Measurements from ENCODE around the gene ELOB. TPM values are rescaled to one million over a fixed set of nuclear protein-coding genes. Genes with fewer than 3 reads are reported as not detected.

ELOB gene
- total RNA-seq, 1 donor from 2014 or later, result 195 TPM

DNA sequence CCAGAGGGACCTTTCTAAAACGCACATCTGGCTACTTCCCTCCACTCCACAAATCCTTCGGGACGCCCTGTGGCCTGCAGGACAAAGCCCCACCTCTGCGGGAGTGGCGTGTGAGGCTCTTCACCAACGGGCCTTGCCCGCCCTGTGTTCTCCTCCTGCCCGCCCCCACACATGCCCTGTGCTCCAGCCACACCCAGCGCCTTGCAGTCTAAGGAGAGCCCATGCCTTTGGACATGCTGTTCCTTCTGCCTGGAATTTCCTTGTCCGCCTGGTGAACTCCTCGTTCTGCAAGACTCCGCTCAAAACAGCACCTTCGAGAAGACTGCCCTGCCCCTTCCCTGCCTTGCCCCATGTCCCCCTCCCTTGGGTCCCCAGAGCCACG is 7.4 kb downstream of the ELOB start:
- Mint-ChIP-seq H3K4me1 (ENCODE audit: unreplicated experiment) (peaks cover 7% of the 10 kb centered on the region), H3K27ac (ENCODE audit: unreplicated experiment) (peak overlapping the region; percentile 66), H3K36me3 (ENCODE audit: low read depth, unreplicated experiment) (peaks cover 61% of the 10 kb centered on the region), H3K27me3 (ENCODE audit: unreplicated experiment) (peaks cover 11% of the 10 kb centered on the region), H3K9me3 (ENCODE audit: unreplicated experiment) (no peaks in the 10 kb centered on the region), H3K4me3 (ENCODE audit: unreplicated experiment) (peak overlapping the region; percentile 81)
- DNase-seq (ENCODE audit: low spot score), result no peak
- TF ChIP-seq, protein P1, sequence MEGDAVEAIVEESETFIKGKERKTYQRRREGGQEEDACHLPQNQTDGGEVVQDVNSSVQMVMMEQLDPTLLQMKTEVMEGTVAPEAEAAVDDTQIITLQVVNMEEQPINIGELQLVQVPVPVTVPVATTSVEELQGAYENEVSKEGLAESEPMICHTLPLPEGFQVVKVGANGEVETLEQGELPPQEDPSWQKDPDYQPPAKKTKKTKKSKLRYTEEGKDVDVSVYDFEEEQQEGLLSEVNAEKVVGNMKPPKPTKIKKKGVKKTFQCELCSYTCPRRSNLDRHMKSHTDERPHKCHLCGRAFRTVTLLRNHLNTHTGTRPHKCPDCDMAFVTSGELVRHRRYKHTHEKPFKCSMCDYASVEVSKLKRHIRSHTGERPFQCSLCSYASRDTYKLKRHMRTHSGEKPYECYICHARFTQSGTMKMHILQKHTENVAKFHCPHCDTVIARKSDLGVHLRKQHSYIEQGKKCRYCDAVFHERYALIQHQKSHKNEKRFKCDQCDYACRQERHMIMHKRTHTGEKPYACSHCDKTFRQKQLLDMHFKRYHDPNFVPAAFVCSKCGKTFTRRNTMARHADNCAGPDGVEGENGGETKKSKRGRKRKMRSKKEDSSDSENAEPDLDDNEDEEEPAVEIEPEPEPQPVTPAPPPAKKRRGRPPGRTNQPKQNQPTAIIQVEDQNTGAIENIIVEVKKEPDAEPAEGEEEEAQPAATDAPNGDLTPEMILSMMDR (IDR thresholded peaks at IDR 0.05; ENCODE audit: unreplicated experiment), result no peak

DNA sequence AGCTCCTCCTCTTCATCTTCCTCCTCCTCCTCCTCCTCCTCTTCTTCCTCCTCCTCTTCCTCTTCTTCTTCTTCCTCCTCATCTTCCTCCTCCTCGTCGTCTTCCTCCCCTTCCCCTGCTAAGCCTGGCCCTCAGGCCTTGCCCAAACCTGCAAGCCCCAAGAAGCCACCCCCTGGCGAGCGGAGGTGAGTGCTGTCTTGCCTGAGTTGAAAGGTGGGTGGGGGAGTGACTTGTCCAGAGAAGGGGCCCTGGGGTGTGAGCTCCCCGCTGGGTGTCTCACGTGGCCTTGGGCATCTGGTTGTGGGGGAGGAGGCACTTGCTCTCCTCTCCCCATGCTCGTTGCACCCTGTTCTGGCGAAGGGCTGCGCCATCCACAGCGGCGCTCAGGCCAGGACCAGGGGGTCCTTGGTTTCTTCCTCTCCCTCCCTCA is 8.0 kb downstream of the ELOB start:
- peaks cover 11% of the 10 kb centered on the region for H3K27me3 Mint-ChIP-seq (ENCODE audit: unreplicated experiment)
- TF ChIP-seq, protein P1 (IDR thresholded peaks at IDR 0.05; ENCODE audit: unreplicated experiment), result no peak
- no peak overlapping the region for H3K27ac Mint-ChIP-seq (ENCODE audit: unreplicated experiment)
- H3K9me3 Mint-ChIP-seq (ENCODE audit: unreplicated experiment), result no peaks in the 10 kb centered on the region
- no peak for DNase-seq (ENCODE audit: low spot score)
- peaks cover 66% of the 10 kb centered on the region for H3K36me3 Mint-ChIP-seq (ENCODE audit: low read depth, unreplicated experiment)
- H3K4me1 Mint-ChIP-seq (ENCODE audit: unreplicated experiment), result peaks cover 7% of the 10 kb centered on the region
- H3K4me3 Mint-ChIP-seq (ENCODE audit: unreplicated experiment), result peak overlapping the region; percentile 81

DNA sequence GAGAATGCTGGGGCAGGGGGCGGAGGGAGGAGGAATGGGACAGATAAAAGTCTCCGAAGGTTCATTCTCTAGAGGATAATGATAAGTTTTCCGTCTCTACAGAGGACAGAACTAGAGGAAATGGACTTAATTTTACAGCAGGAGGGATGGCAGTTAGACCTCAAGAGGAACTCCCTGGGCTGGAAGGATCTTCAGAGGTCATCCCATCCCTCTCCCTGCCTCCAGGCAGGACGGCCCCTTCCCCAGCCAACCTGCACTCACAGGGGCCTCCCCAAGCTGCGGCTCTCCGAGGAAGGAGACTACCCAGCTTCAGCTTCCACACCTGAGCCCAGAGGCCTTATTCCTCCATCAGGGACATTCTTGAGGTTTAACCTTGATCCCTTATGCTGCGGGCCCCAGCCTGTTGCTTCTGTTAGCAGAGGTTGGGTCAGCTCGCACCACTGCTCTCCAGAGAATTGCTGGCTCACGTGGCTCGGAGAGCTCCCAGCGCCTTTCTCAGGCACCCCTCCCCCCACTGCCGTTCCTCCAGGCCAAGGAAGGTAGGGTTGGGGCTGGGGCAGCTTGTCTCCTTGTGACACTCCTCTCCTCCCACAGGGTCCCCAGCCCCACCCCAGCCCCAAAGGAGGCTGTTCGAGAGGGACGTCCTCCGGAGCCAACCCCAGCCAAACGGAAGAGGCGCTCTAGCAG is 8.5 kb downstream of the ELOB start:
- peaks cover 7% of the 10 kb centered on the region for H3K4me1 Mint-ChIP-seq (ENCODE audit: unreplicated experiment)
- H3K4me3 Mint-ChIP-seq (ENCODE audit: unreplicated experiment), result no peak overlapping the region
- TF ChIP-seq, protein P1 (IDR thresholded peaks at IDR 0.05; ENCODE audit: unreplicated experiment), result no peak
- no peak for DNase-seq (ENCODE audit: low spot score)
- H3K27ac Mint-ChIP-seq (ENCODE audit: unreplicated experiment), result no peak overlapping the region
- H3K36me3 Mint-ChIP-seq (ENCODE audit: low read depth, unreplicated experiment), result peaks cover 72% of the 10 kb centered on the region
- no peaks in the 10 kb centered on the region for H3K9me3 Mint-ChIP-seq (ENCODE audit: unreplicated experiment)
- H3K27me3 Mint-ChIP-seq (ENCODE audit: unreplicated experiment), result peaks cover 11% of the 10 kb centered on the region

DNA sequence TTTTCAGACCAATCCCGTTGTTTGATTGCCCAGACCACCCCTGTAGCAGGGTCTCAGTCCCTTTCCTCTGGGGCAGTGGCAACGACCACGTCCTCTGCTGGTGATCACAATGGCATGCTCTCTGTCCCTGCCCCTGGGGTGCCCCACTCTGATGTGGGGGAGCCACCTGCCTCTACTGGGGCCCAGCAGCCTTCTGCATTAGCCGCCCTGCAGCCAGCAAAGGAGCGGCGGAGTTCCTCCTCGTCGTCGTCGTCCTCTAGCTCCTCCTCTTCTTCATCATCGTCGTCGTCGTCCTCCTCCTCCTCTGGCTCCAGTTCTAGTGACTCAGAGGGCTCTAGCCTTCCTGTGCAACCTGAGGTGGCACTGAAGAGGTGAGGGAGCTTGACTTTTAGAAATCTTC is 9.2 kb downstream of the ELOB start:
- Mint-ChIP-seq H3K36me3 (ENCODE audit: low read depth, unreplicated experiment) (peaks cover 75% of the 10 kb centered on the region), H3K27ac (ENCODE audit: unreplicated experiment) (peak overlapping the region; percentile 48), H3K4me3 (ENCODE audit: unreplicated experiment) (peak overlapping the region; percentile 56), H3K4me1 (ENCODE audit: unreplicated experiment) (peaks cover 7% of the 10 kb centered on the region), H3K9me3 (ENCODE audit: unreplicated experiment) (no peaks in the 10 kb centered on the region), H3K27me3 (ENCODE audit: unreplicated experiment) (peaks cover 11% of the 10 kb centered on the region)
- DNase-seq (ENCODE audit: low spot score), result no peak
- TF ChIP-seq, protein P1 (IDR thresholded peaks at IDR 0.05; ENCODE audit: unreplicated experiment), result no peak

DNA sequence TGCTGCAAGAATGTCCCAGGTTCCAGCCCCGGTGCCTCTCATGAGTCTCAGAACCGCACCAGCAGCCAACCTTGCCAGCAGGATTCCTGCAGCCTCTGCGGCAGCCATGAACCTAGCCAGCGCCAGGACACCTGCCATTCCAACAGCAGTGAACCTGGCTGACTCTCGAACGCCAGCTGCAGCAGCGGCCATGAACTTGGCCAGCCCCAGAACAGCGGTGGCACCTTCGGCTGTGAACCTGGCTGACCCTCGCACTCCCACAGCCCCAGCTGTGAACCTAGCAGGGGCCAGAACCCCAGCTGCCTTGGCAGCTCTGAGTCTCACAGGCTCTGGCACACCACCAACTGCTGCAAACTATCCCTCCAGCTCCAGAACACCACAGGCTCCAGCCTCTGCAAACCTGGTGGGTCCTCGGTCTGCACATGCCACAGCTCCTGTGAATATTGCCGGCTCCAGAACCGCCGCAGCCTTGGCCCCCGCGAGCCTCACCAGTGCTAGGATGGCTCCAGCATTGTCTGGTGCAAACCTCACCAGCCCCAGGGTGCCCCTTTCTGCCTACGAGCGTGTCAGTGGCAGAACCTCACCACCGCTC is 9.8 kb downstream of the ELOB start:
- TF ChIP-seq, protein P1 (IDR thresholded peaks at IDR 0.05; ENCODE audit: unreplicated experiment), result no peak
- Mint-ChIP-seq H3K27ac (ENCODE audit: unreplicated experiment) (no peak overlapping the region), H3K27me3 (ENCODE audit: unreplicated experiment) (peaks cover 11% of the 10 kb centered on the region), H3K9me3 (ENCODE audit: unreplicated experiment) (no peaks in the 10 kb centered on the region), H3K36me3 (ENCODE audit: low read depth, unreplicated experiment) (peaks cover 76% of the 10 kb centered on the region), H3K4me1 (ENCODE audit: unreplicated experiment) (peaks cover 7% of the 10 kb centered on the region), H3K4me3 (ENCODE audit: unreplicated experiment) (no peak overlapping the region)
- DNase-seq (ENCODE audit: low spot score), result no peak

Measured in endothelial cell (in vitro differentiated cells).